Astrocyte (in vitro differentiated cells and primary cell): ENCODE data around the gene CRISPLD2. TPM values are rescaled to one million over a fixed set of nuclear protein-coding genes. Genes with fewer than 3 reads are reported as not detected.

Source experiments
- DNase-seq: peaks from one replicate; pipeline ENCODE4 v3.0.0-alpha.2; 2010; ENCODE audit warnings: low read depth
- FAIRE-seq: peaks from 2 replicates; lab custom pipeline; 2011; peaks lifted over from hg19 to GRCh38; lab: Jason Lieb, UNC
- H2AFZ ChIP-seq: 2 replicates; pipeline ENCODE4 v1.6.0; 2012; ENCODE audit warnings: low read depth, low read length, inconsistent platforms
- H3K27ac ChIP-seq: 2 replicates; pipeline ENCODE4 v1.5.1; 2011; ENCODE audit warnings: low read depth, low read length, inconsistent platforms
- H3K27me3 ChIP-seq: 2 replicates; pipeline ENCODE4 v1.6.0; 2011; ENCODE audit warnings: low read length, inconsistent platforms; ENCODE audit not compliant: insufficient read depth
- H3K36me3 ChIP-seq: 2 replicates; pipeline ENCODE4 v1.5.1; 2011; ENCODE audit warnings: low read length, inconsistent platforms; ENCODE audit not compliant: insufficient read depth
- H3K4me1 ChIP-seq: 2 replicates; pipeline ENCODE4 v1.5.1; 2011; ENCODE audit warnings: low read length, inconsistent platforms; ENCODE audit not compliant: insufficient read depth
- H3K4me2 ChIP-seq: 2 replicates; pipeline ENCODE4 v1.6.0; 2012; ENCODE audit warnings: low read length, inconsistent platforms
- H3K4me3 ChIP-seq: 2 replicates; pipeline ENCODE4 v1.5.1; 2011; ENCODE audit warnings: low read depth, mild to moderate bottlenecking, low read length, inconsistent platforms; ENCODE audit not compliant: insufficient read depth
- H3K79me2 ChIP-seq: 2 replicates; pipeline ENCODE4 v1.6.0; 2012; ENCODE audit warnings: mild to moderate bottlenecking, low read length, inconsistent platforms; ENCODE audit not compliant: insufficient read depth
- H3K9ac ChIP-seq: 2 replicates; pipeline ENCODE4 v1.6.0; 2012; ENCODE audit warnings: mild to moderate bottlenecking, low read length, inconsistent platforms
- H3K9me3 ChIP-seq: 2 replicates; pipeline ENCODE4 v1.5.1; 2012; ENCODE audit warnings: low read depth, mild to moderate bottlenecking, low read length, inconsistent platforms; ENCODE audit not compliant: insufficient read depth
- H4K20me1 ChIP-seq: 2 replicates; pipeline ENCODE4 v1.6.0; 2012; ENCODE audit warnings: low read length, inconsistent platforms; ENCODE audit not compliant: insufficient read depth
- H3K27ac Mint-ChIP-seq: one replicate; pipeline ENCODE4 v1.8.0; 2021; ENCODE audit warnings: mild to moderate bottlenecking, mixed read lengths; ENCODE audit not compliant: unreplicated experiment
- H3K27me3 Mint-ChIP-seq: one replicate; pipeline ENCODE4 v1.8.0; 2021; ENCODE audit warnings: low read depth, mixed read lengths; ENCODE audit not compliant: unreplicated experiment
- H3K36me3 Mint-ChIP-seq: one replicate; pipeline ENCODE4 v1.8.0; 2021; ENCODE audit warnings: low read depth, mixed read lengths; ENCODE audit not compliant: unreplicated experiment
- H3K4me1 Mint-ChIP-seq: one replicate; pipeline ENCODE4 v1.8.0; 2021; ENCODE audit warnings: low read depth, mixed read lengths; ENCODE audit not compliant: unreplicated experiment
- H3K4me3 Mint-ChIP-seq: one replicate; pipeline ENCODE4 v1.8.0; 2021; ENCODE audit warnings: mild to moderate bottlenecking, moderate library complexity, mixed read lengths; ENCODE audit not compliant: unreplicated experiment
- H3K9me3 Mint-ChIP-seq: one replicate; pipeline ENCODE4 v1.8.0; 2021; ENCODE audit warnings: mild to moderate bottlenecking, mixed read lengths; ENCODE audit not compliant: unreplicated experiment
- CTCF ChIP-seq: IDR thresholded peaks from 2 replicates; pipeline ENCODE4 v1.5.1; 2011; ENCODE audit warnings: low read depth, mild to moderate bottlenecking, inconsistent platforms, low read length, moderate library complexity; ENCODE audit not compliant: insufficient read depth
- EZH2 ChIP-seq: IDR thresholded peaks from 2 replicates; pipeline ENCODE4 v1.6.1; 2012; ENCODE audit warnings: mild to moderate bottlenecking, low read length, inconsistent platforms; ENCODE audit not compliant: insufficient read depth
- total RNA-seq: library from RNA; stranded (reverse); gene quantifications from 2 replicates; pipeline ENCODE4 v1.2.1, GENCODE V29; 2021

The CRISPLD2 gene
- total RNA-seq, 1 donor from 2014 or later, result 1.8 TPM

GRCh38 chr16:84885342-84885910 lies 65.6 kb downstream of the CRISPLD2 start:
- peak overlapping the region; percentile 67 for H3K4me2 ChIP-seq

GRCh38 chr16:84886497-84887090 lies 66.8 kb downstream of the CRISPLD2 start:
- H3K4me1 Mint-ChIP-seq, result peaks cover 14% of the 10 kb centered on the region
- H3K36me3 ChIP-seq, result no peaks in the 10 kb centered on the region
- H3K4me1 ChIP-seq, result peaks cover 25% of the 10 kb centered on the region
- no peak overlapping the region for H3K4me2 ChIP-seq
- no peak overlapping the region for H3K27ac Mint-ChIP-seq
- FAIRE-seq (no peak), DNase-seq (no peak)
- H3K9me3 Mint-ChIP-seq, result peaks cover 2% of the 10 kb centered on the region
- H3K27me3 Mint-ChIP-seq, result peaks cover 6% of the 10 kb centered on the region
- H3K9me3 ChIP-seq, result no peaks in the 10 kb centered on the region
- no peaks in the 10 kb centered on the region for H3K36me3 Mint-ChIP-seq
- no peak overlapping the region for H3K4me3 Mint-ChIP-seq
- no peak overlapping the region for H3K9ac ChIP-seq
- no peaks in the 10 kb centered on the region for H3K79me2 ChIP-seq
- TF ChIP-seq EZH2 (no peak), CTCF (no peak)
- no peak overlapping the region for H3K27ac ChIP-seq
- no peak overlapping the region for H2AFZ ChIP-seq
- H3K27me3 ChIP-seq, result no peaks in the 10 kb centered on the region
- no peaks in the 10 kb centered on the region for H4K20me1 ChIP-seq
- H3K4me3 ChIP-seq, result no peak overlapping the region

More at GRCh38 chr16:84885342-84885910, 65.6 kb downstream of the CRISPLD2 start:
- Mint-ChIP-seq H3K27me3 (peaks cover 4% of the 10 kb centered on the region), H3K4me3 (no peak overlapping the region), H3K36me3 (no peaks in the 10 kb centered on the region), H3K9me3 (no peaks in the 10 kb centered on the region), H3K4me1 (peaks cover 14% of the 10 kb centered on the region), H3K27ac (no peak overlapping the region)
- no peaks in the 10 kb centered on the region for H4K20me1 ChIP-seq
- TF ChIP-seq EZH2 (no peak), CTCF (no peak)
- H3K27ac ChIP-seq, result peak overlapping the region; percentile 53
- no peaks in the 10 kb centered on the region for H3K27me3 ChIP-seq
- no peaks in the 10 kb centered on the region for H3K79me2 ChIP-seq
- H3K36me3 ChIP-seq, result no peaks in the 10 kb centered on the region
- no peaks in the 10 kb centered on the region for H3K9me3 ChIP-seq
- H2AFZ ChIP-seq, result peak overlapping the region; percentile 64
- H3K4me3 ChIP-seq, result no peak overlapping the region
- no peak for FAIRE-seq
- H3K9ac ChIP-seq, result peak overlapping the region; percentile 55
- peaks cover 29% of the 10 kb centered on the region for H3K4me1 ChIP-seq
- no peak for DNase-seq

- Histone ChIP-seq H3K9me3 (no peaks in the 10 kb centered on the region), H3K4me1 (peaks cover 23% of the 10 kb centered on the region), H3K79me2 (no peaks in the 10 kb centered on the region), H3K4me2 (no peak overlapping the region), H3K27ac (no peak overlapping the region), H3K36me3 (no peaks in the 10 kb centered on the region), H4K20me1 (no peaks in the 10 kb centered on the region), H3K27me3 (no peaks in the 10 kb centered on the region), H2AFZ (no peak overlapping the region), H3K4me3 (no peak overlapping the region), H3K9ac (no peak overlapping the region)
- Mint-ChIP-seq H3K4me1 (peaks cover 14% of the 10 kb centered on the region), H3K4me3 (no peak overlapping the region), H3K27ac (no peak overlapping the region), H3K9me3 (peaks cover 2% of the 10 kb centered on the region), H3K27me3 (peaks cover 8% of the 10 kb centered on the region), H3K36me3 (no peaks in the 10 kb centered on the region)
- no peak for TF ChIP-seq EZH2
- TF ChIP-seq CTCF, result no peak
- DNase-seq (no peak), FAIRE-seq (no peak)
Measured at GRCh38 chr16:84887207-84887606, 67.4 kb downstream of the CRISPLD2 start.
